Vagina (tissue), 2 donors: ENCODE measurements around the gene IZUMO1.

Experiments used
- POLR2A ChIP-seq, 2 donors: fragments of 450-650 bp; IDR thresholded peaks; one replicate each; pipeline ENCODE4 v1.6.1; 2017; ENCODE audit warnings: antibody characterized with exemption in 2 of 2, mild to moderate bottlenecking in 2 of 2, moderate library complexity in 2 of 2
- POLR2AphosphoS5 ChIP-seq, 2 donors: sonication (generic); formaldehyde crosslinking; IDR thresholded peaks; one replicate each; pipeline ENCODE4 v1.9.0; 2017; ENCODE audit warnings: antibody characterized with exemption in 2 of 2, mild to moderate bottlenecking in 2 of 2, low read depth in 1 of 2; ENCODE audit not compliant: insufficient read depth in 1 of 2
- TF ChIP-seq, protein P1 (sequence below), 3 experiments: fragments of 450-650 bp in 2 of 3; fragments of 200-600 bp in 1 of 3; sonication (generic) in 1 of 3; IDR thresholded peaks; one replicate each; pipeline ENCODE4 v1.5.1; 2017 to 2019; ENCODE audit warnings: antibody characterized with exemption in 3 of 3, mild to moderate bottlenecking in 2 of 3, moderate library complexity in 2 of 3

DNA sequence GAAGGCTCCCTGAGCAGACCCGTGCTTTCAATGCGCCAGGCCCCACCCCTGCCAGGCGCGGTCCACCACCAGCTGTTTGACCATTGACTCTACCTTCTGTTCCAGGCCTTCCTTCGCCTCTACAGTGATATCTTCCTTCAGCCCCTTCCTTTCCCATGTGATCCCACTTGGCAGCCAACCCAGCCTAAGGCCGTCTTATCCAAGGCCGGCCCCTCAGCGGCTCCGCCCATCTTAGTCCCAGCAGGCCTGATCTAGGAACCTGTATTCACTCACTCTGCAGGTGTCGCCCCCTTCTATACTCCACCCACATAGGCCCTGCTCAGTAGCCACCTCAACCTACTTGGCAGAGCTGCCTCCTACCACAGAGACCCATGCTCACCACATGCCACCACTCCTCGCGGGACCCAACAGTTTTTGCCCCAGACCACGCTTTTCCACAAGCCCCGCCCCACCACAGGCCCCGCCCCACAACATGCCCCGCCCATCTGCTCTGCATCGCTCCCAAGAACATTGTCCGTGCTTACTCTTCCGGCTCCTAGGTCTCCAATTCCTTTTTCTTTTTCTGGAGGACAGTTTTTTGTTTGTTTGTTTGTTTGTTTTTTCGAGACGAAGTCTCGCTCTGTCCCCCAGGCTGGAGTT, 9.2 kb downstream of the IZUMO1 start:
- TF ChIP-seq POLR2AphosphoS5 (IDR thresholded peaks at IDR 0.05; ENCODE audit: insufficient read depth in 1 of 2, low read depth in 1 of 2) = no peak
- TF ChIP-seq POLR2A (IDR thresholded peaks at IDR 0.05) = no peak
- TF ChIP-seq, protein P1, sequence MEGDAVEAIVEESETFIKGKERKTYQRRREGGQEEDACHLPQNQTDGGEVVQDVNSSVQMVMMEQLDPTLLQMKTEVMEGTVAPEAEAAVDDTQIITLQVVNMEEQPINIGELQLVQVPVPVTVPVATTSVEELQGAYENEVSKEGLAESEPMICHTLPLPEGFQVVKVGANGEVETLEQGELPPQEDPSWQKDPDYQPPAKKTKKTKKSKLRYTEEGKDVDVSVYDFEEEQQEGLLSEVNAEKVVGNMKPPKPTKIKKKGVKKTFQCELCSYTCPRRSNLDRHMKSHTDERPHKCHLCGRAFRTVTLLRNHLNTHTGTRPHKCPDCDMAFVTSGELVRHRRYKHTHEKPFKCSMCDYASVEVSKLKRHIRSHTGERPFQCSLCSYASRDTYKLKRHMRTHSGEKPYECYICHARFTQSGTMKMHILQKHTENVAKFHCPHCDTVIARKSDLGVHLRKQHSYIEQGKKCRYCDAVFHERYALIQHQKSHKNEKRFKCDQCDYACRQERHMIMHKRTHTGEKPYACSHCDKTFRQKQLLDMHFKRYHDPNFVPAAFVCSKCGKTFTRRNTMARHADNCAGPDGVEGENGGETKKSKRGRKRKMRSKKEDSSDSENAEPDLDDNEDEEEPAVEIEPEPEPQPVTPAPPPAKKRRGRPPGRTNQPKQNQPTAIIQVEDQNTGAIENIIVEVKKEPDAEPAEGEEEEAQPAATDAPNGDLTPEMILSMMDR (IDR thresholded peaks at IDR 0.05) = no peak
